ENCODE results near the gene FBXL3. TPM values are rescaled to one million over a fixed set of nuclear protein-coding genes. Genes with fewer than 3 reads are reported as not detected.

FBXL3 gene
- total RNA-seq, 1 donor from 2014 or later: 25.0 TPM

- Histone ChIP-seq H3K27me3 (ENCODE audit: low read depth) (peaks cover 46% of the 10 kb centered on the region), H3K9me3 (replicated peaks) (no peaks in the 10 kb centered on the region), H3K36me3 (no peaks in the 10 kb centered on the region), H3K4me3 (no peak overlapping the region), H3K4me1 (peaks cover 8% of the 10 kb centered on the region), H3K27ac (replicated peaks) (no peak overlapping the region)
- no peak for TF ChIP-seq CTCF (IDR thresholded peaks at IDR 0.05; ENCODE audit: borderline replicate concordance)
- DNase-seq: no peak
- intact Hi-C loops (cut with micrococcal nuclease): no loop called here
Observed at GRCh38 chr13:76975863-76976262, 51.1 kb downstream of the FBXL3 start.

DNA sequence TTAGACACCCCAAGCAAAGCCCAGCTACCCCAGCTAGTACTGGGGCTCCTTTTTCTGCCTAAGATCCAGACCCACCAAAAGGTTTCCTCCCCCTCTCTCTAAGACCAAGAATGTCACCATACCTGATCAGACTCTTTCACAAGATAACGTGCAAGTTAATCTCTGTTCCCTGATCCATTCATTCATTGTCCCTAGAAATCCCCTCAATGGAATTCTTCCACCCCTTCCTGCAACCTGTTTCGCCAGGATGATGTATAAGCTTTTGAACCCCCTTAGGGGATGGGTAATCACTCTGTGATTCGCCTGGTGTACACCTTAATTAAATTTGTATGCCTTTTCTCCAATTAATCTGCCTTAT is 52.4 kb downstream of the FBXL3 start:
- H3K4me1 ChIP-seq: no peaks in the 10 kb centered on the region
- H3K4me3 ChIP-seq: no peak overlapping the region
- no peaks in the 10 kb centered on the region for H3K36me3 ChIP-seq
- TF ChIP-seq CTCF (IDR thresholded peaks at IDR 0.05; ENCODE audit: borderline replicate concordance): no peak
- peaks cover 46% of the 10 kb centered on the region for H3K27me3 ChIP-seq (ENCODE audit: low read depth)
- intact Hi-C loops (cut with micrococcal nuclease): no loop called here
- no peak overlapping the region for H3K27ac ChIP-seq (replicated peaks)
- DNase-seq: no peak
- H3K9me3 ChIP-seq (replicated peaks): no peaks in the 10 kb centered on the region

- Histone ChIP-seq H3K27me3 (ENCODE audit: low read depth) (peaks cover 47% of the 10 kb centered on the region), H3K9me3 (replicated peaks) (no peaks in the 10 kb centered on the region), H3K27ac (replicated peaks) (no peak overlapping the region), H3K4me1 (no peaks in the 10 kb centered on the region), H3K36me3 (no peaks in the 10 kb centered on the region), H3K4me3 (no peak overlapping the region)
- DNase-seq: no peak
- TF ChIP-seq CTCF (IDR thresholded peaks at IDR 0.05; ENCODE audit: borderline replicate concordance): no peak
- intact Hi-C loops (cut with micrococcal nuclease): no loop called here
Observed at GRCh38 chr13:76973920-76974617, 52.9 kb downstream of the FBXL3 start.

GRCh38 chr13:76971851-76972829 is 54.8 kb downstream of the FBXL3 start:
- no peaks in the 10 kb centered on the region for H3K4me1 ChIP-seq
- H3K27me3 ChIP-seq (ENCODE audit: low read depth): peaks cover 49% of the 10 kb centered on the region
- no peak overlapping the region for H3K4me3 ChIP-seq
- H3K9me3 ChIP-seq (replicated peaks): no peaks in the 10 kb centered on the region
- H3K27ac ChIP-seq (replicated peaks): no peak overlapping the region
- DNase-seq: no peak
- no peaks in the 10 kb centered on the region for H3K36me3 ChIP-seq
- no peak for TF ChIP-seq CTCF (IDR thresholded peaks at IDR 0.05; ENCODE audit: borderline replicate concordance)
- intact Hi-C loops (cut with micrococcal nuclease): no loop called here

DNA sequence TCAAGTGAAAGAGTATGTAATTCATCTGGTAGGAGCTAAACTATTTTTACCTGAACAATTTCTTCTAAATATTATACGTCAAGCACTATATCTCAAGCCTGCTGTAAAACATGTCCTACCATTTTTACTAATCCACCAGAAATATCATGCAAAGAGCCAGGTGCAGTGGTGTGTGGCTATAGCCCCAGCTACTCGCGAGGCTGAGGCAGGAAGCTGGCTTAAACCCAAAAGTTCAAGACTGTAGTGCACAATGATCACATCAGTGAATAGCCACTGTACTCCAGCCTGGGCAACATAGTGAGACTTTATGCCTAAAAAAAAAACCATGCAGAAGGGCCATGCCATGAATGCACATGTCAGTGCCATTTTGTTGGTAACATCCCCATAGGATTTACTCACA is 55.7 kb downstream of the FBXL3 start:
- no peak for DNase-seq
- H3K9me3 ChIP-seq (replicated peaks): no peaks in the 10 kb centered on the region
- H3K36me3 ChIP-seq: no peaks in the 10 kb centered on the region
- H3K27me3 ChIP-seq (ENCODE audit: low read depth): peaks cover 41% of the 10 kb centered on the region
- no peak overlapping the region for H3K4me3 ChIP-seq
- no peak overlapping the region for H3K27ac ChIP-seq (replicated peaks)
- no peak for TF ChIP-seq CTCF (IDR thresholded peaks at IDR 0.05; ENCODE audit: borderline replicate concordance)
- peaks cover under 1% of the 10 kb centered on the region for H3K4me1 ChIP-seq
- intact Hi-C loops (cut with micrococcal nuclease): no loop called here
